HepG2 (cell line): ENCODE measurements around the gene INAFM1. TPM values are rescaled to one million over a fixed set of nuclear protein-coding genes. Genes with fewer than 3 reads are reported as not detected.

ENCODE experiments used
- ATF3 ChIP-seq: sonication (generic); formaldehyde crosslinking; IDR thresholded peaks from 2 replicates; pipeline ENCODE4 v1.4.0; 2020; ENCODE audit warnings: missing genetic modification reagents
- CC2D1A ChIP-seq: sonication (generic); formaldehyde crosslinking; IDR thresholded peaks from 2 replicates; pipeline ENCODE4 v1.8.1; 2023; ENCODE audit warnings: mild to moderate bottlenecking, missing genetic modification reagents
- CENPT ChIP-seq: sonication (generic); formaldehyde crosslinking; IDR thresholded peaks from 2 replicates; pipeline ENCODE4 v1.8.0; 2022; ENCODE audit warnings: low read depth, mild to moderate bottlenecking, moderate library complexity, missing genetic modification reagents
- DNMT3B ChIP-seq: conservative IDR thresholded peaks from 2 replicates; pipeline ENCODE4 v1.6.1; 2016; ENCODE audit warnings: missing biosample characterization, control low read depth
- GLI4 ChIP-seq: sonication (generic); formaldehyde crosslinking; IDR thresholded peaks from 2 replicates; pipeline ENCODE4 v1.5.1; 2020; ENCODE audit warnings: missing genetic modification reagents, mild to moderate bottlenecking, moderate library complexity, borderline replicate concordance
- GPN1 ChIP-seq: sonication (generic); formaldehyde crosslinking; IDR thresholded peaks from 2 replicates; pipeline ENCODE4 v1.5.1; 2020; ENCODE audit warnings: missing genetic modification reagents, borderline replicate concordance
- HDAC6 ChIP-seq: fragments of 200-600 bp; sonication (generic); IDR thresholded peaks from 2 replicates; pipeline ENCODE4 v1.7.0; 2017; ENCODE audit warnings: mild to moderate bottlenecking, antibody characterized with exemption, low read length, low read depth
- MAFK ChIP-seq, 2 experiments: IDR thresholded peaks in 1 of 2; conservative IDR thresholded peaks in 1 of 2; 2 replicates each; pipeline ENCODE4 v1.6.1; 2011; ENCODE audit warnings: improper control_type of control experiment in 2 of 2, low read length in 2 of 2
- MAZ ChIP-seq, 2 experiments: sonication (generic) in 1 of 2; formaldehyde crosslinking in 1 of 2; IDR thresholded peaks; 2 replicates each; pipeline versions ENCODE4 v1.5.0 to v1.6.1; 2012 to 2020; ENCODE audit warnings: low read depth in 2 of 2, mild to moderate bottlenecking in 2 of 2, borderline replicate concordance in 1 of 2, improper control_type of control experiment in 1 of 2, low read length in 1 of 2, missing genetic modification reagents in 1 of 2, moderate library complexity in 1 of 2
- NKX3-1 ChIP-seq: sonication (generic); formaldehyde crosslinking; IDR thresholded peaks from 2 replicates; pipeline ENCODE4 v1.5.0; 2020; ENCODE audit warnings: missing genetic modification reagents
- PHF8 ChIP-seq: sonication (generic); formaldehyde crosslinking; IDR thresholded peaks from 2 replicates; pipeline ENCODE4 v1.5.0; 2020; ENCODE audit warnings: missing genetic modification reagents
- RXRA ChIP-seq: sonication (generic); formaldehyde crosslinking; IDR thresholded peaks from 2 replicates; pipeline ENCODE4 v1.5.1; 2020; ENCODE audit warnings: missing genetic modification reagents
- SMAD3 ChIP-seq: sonication (generic); formaldehyde crosslinking; IDR thresholded peaks from 2 replicates; pipeline ENCODE4 v1.4.0; 2020; ENCODE audit warnings: missing genetic modification reagents
- SMARCE1 ChIP-seq: fragments of 450-650 bp; IDR thresholded peaks from 2 replicates; pipeline ENCODE4 v1.6.1; 2017; ENCODE audit warnings: borderline replicate concordance
- SMC3 ChIP-seq: IDR thresholded peaks from 2 replicates; pipeline ENCODE4 v1.6.1; 2011; ENCODE audit warnings: low read length, improper control_type of control experiment
- SNRNP70 ChIP-seq: fragments of 200-400 bp; formaldehyde crosslinking; IDR thresholded peaks from 2 replicates; pipeline ENCODE4 v1.6.1; 2017; ENCODE audit warnings: mild to moderate bottlenecking, low read depth, low read length, moderate library complexity
- TBX2 ChIP-seq: sonication (generic); formaldehyde crosslinking; IDR thresholded peaks from 2 replicates; pipeline ENCODE4 v1.5.0; 2020; ENCODE audit warnings: missing genetic modification reagents, mild to moderate bottlenecking, borderline replicate concordance
- TFE3 ChIP-seq: IDR thresholded peaks from 2 replicates; pipeline ENCODE4 v1.6.1; 2016
- ZFP41 ChIP-seq: sonication (generic); formaldehyde crosslinking; IDR thresholded peaks from 2 replicates; pipeline ENCODE4 v1.4.0; 2020; ENCODE audit warnings: mild to moderate bottlenecking, missing genetic modification reagents, borderline replicate concordance
- ZNF253 ChIP-seq: sonication (generic); formaldehyde crosslinking; IDR thresholded peaks from 2 replicates; pipeline ENCODE4 v1.8.0; 2022; ENCODE audit warnings: mild to moderate bottlenecking, missing genetic modification reagents, borderline replicate concordance
- ZNF263 ChIP-seq: sonication (generic); formaldehyde crosslinking; IDR thresholded peaks from 2 replicates; pipeline ENCODE4 v1.4.0; 2020; ENCODE audit warnings: missing genetic modification reagents
- ZNF317 ChIP-seq: sonication (generic); formaldehyde crosslinking; IDR thresholded peaks from 2 replicates; pipeline ENCODE4 v1.5.0; 2020; ENCODE audit warnings: mild to moderate bottlenecking, missing genetic modification reagents
- ZNF614 ChIP-seq: IDR thresholded peaks from 2 replicates; pipeline ENCODE4 v1.6.1; 2018; ENCODE audit warnings: missing biosample characterization, missing genetic modification reagents, inconsistent platforms, borderline replicate concordance
- ZNF746 ChIP-seq: sonication (generic); formaldehyde crosslinking; IDR thresholded peaks from 2 replicates; pipeline ENCODE4 v1.8.0; 2022; ENCODE audit warnings: mild to moderate bottlenecking, missing genetic modification reagents
- ZNF775 ChIP-seq: sonication (generic); formaldehyde crosslinking; IDR thresholded peaks from 2 replicates; pipeline ENCODE4 v1.4.0; 2020; ENCODE audit warnings: missing genetic modification reagents, mild to moderate bottlenecking, moderate library complexity, borderline replicate concordance
- ZSCAN12 ChIP-seq: sonication (generic); formaldehyde crosslinking; IDR thresholded peaks from 2 replicates; pipeline ENCODE4 v1.9.0; 2021; ENCODE audit warnings: mild to moderate bottlenecking, missing genetic modification reagents
- polyA plus RNA-seq, 8 experiments: library from polyadenylated mRNA; depleted of rRNA in 3 of 8; stranded (reverse) in 7 of 8; unstranded in 1 of 8; fragments of >200 nt; fragmentation: Illumina TruSeq in 4 of 8; extraction: Trizol in 4 of 8; gene quantifications; 2 replicates each; pipeline versions ENCODE4 v1.2.1 to v1.2.3, GENCODE V29; 2011 to 2016; ENCODE audit warnings: low read depth in 4 of 8, missing spikeins in 1 of 8, mixed read lengths in 1 of 8; ENCODE audit not compliant: insufficient read depth in 1 of 8
- total RNA-seq, 5 experiments: library from RNA; depleted of rRNA; stranded (reverse); fragments of >200 nt; fragmentation: Illumina TruSeq; extraction: Trizol; gene quantifications; 2 replicates each; pipeline ENCODE4 v1.2.3, GENCODE V29; 2016; ENCODE audit warnings: low read depth in 1 of 5
- TF ChIP-seq, protein P1 (sequence below): sonication (generic); formaldehyde crosslinking; IDR thresholded peaks from 2 replicates; pipeline ENCODE4 v1.4.0; 2020; ENCODE audit warnings: low read depth, mild to moderate bottlenecking, missing genetic modification reagents

INAFM1 gene
- total and polyA plus RNA-seq, 2 of the 13 experiments (the other 11 are each of a cell fraction or from before 2014, with no cell fraction given), result 0.88 to 1.9 TPM

GRCh38 chr19:47257411-47258169 is 17.1 kb upstream of the INAFM1 start (continued):
- TF ChIP-seq NKX3-1 (CRISPR knock-in tag) (no peak), PHF8 (CRISPR knock-in tag) (peak; percentile 41; the same call in 1 of the 2 replicates), SMAD3 (CRISPR knock-in tag) (no peak), ZFP41 (CRISPR knock-in tag) (no peak), TFE3 (CRISPR knock-in tag) (no peak), HDAC6 (no peak), SMARCE1 (no peak), ATF3 (CRISPR knock-in tag) (no peak), ZSCAN12 (CRISPR knock-in tag) (no peak), GLI4 (CRISPR knock-in tag) (no peak), MAZ (IDR thresholded peaks at IDR 0.05; ENCODE audit: borderline replicate concordance, low read depth, low read length) (no peak), MAZ (CRISPR knock-in tag; IDR thresholded peaks at IDR 0.05; ENCODE audit: low read depth) (no peak; the same call in 1 of the 2 replicates), RXRA (peak; percentile 31; the same call in 1 of the 2 replicates), SNRNP70 (no peak), ZNF317 (no peak), TBX2 (peak; percentile 25; the same call in 1 of the 2 replicates), ZNF253 (CRISPR knock-in tag) (no peak), ZNF746 (CRISPR knock-in tag) (no peak), DNMT3B (CRISPR knock-in tag) (no peak), CENPT (CRISPR knock-in tag) (no peak), GPN1 (CRISPR knock-in tag) (no peak), ZNF263 (CRISPR knock-in tag) (no peak), MAFK (conservative IDR thresholded peaks at IDR 0.05 in 1 of 2, IDR thresholded peaks at IDR 0.05 in 1 of 2; ENCODE audit: low read length in 2 of 2) (no peak), ZNF775 (no peak), SMC3 (no peak), CC2D1A (no peak), ZNF614 (CRISPR knock-in tag) (no peak)
- TF ChIP-seq, protein P1, sequence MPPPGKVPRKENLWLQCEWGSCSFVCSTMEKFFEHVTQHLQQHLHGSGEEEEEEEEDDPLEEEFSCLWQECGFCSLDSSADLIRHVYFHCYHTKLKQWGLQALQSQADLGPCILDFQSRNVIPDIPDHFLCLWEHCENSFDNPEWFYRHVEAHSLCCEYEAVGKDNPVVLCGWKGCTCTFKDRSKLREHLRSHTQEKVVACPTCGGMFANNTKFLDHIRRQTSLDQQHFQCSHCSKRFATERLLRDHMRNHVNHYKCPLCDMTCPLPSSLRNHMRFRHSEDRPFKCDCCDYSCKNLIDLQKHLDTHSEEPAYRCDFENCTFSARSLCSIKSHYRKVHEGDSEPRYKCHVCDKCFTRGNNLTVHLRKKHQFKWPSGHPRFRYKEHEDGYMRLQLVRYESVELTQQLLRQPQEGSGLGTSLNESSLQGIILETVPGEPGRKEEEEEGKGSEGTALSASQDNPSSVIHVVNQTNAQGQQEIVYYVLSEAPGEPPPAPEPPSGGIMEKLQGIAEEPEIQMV, result no peak
